Limb (tissue), 2 donors: ENCODE measurements around the gene CTXND1.
"Not testable (repeated sequence)": the region's sequence is repeated elsewhere in the genome, so short reads cannot be mapped to it uniquely, and the experiment has no call there.

Source experiments
- DNase-seq, 2 donors: peaks; one replicate each; pipeline ENCODE4 v3.0.0-alpha.2; 2016; ENCODE audit errors: extremely low spot score in 2 of 2

Gene CTXND1

GRCh38 chr15:80252121-80252518 is at the start of gene CTXND1:
TSS of gene CTXND1 (minus strand) at chr15:80252213. CDS start at chr15:80201949, 50,264 bp downstream.
- peak in 1 of 2 donors; percentile 58 for DNase-seq

- no peak for DNase-seq
Observed at GRCh38 chr15:80301472-80301871, 49.5 kb upstream of the CTXND1 start.

GRCh38 chr15:80295777-80296176 is 43.8 kb upstream of the CTXND1 start:
- DNase-seq: not testable (repeated sequence)

GRCh38 chr15:80292079-80292478 is 40.1 kb upstream of the CTXND1 start:
- DNase-seq: no peak

- not testable (repeated sequence) for DNase-seq
Observed at GRCh38 chr15:80290891-80291290, 38.9 kb upstream of the CTXND1 start.

- no peak for DNase-seq
Observed at GRCh38 chr15:80289528-80290495, 37.8 kb upstream of the CTXND1 start.

- DNase-seq: no peak
Observed at GRCh38 chr15:80288131-80288530, 36.1 kb upstream of the CTXND1 start.

- DNase-seq: no peak
Observed at GRCh38 chr15:80286055-80286454, 34.0 kb upstream of the CTXND1 start.

- no peak for DNase-seq
Observed at GRCh38 chr15:80285379-80285778, 33.4 kb upstream of the CTXND1 start.

- DNase-seq: no peak
Observed at GRCh38 chr15:80283531-80283930, 31.5 kb upstream of the CTXND1 start.

GRCh38 chr15:80277147-80277546 is 25.1 kb upstream of the CTXND1 start:
- DNase-seq: no peak

- DNase-seq: no peak
Observed at GRCh38 chr15:80275961-80276360, 23.9 kb upstream of the CTXND1 start.

- DNase-seq: no peak
Observed at GRCh38 chr15:80274996-80275395, 23.0 kb upstream of the CTXND1 start.

GRCh38 chr15:80274554-80274953 is 22.5 kb upstream of the CTXND1 start:
- DNase-seq: no peak

- no peak for DNase-seq
Observed at GRCh38 chr15:80272987-80273386, 21.0 kb upstream of the CTXND1 start.

GRCh38 chr15:80270472-80270871 is 18.5 kb upstream of the CTXND1 start:
- no peak for DNase-seq

- DNase-seq: no peak
Observed at GRCh38 chr15:80268101-80268500, 16.1 kb upstream of the CTXND1 start.

GRCh38 chr15:80267658-80268057 is 15.6 kb upstream of the CTXND1 start:
- no peak for DNase-seq

- DNase-seq: no peak
Observed at GRCh38 chr15:80266745-80267144, 14.7 kb upstream of the CTXND1 start.

GRCh38 chr15:80266113-80266512 is 14.1 kb upstream of the CTXND1 start:
- no peak for DNase-seq

- DNase-seq: no peak
Observed at GRCh38 chr15:80265021-80265420, 13.0 kb upstream of the CTXND1 start.

- no peak for DNase-seq
Observed at GRCh38 chr15:80264031-80264430, 12.0 kb upstream of the CTXND1 start.

GRCh38 chr15:80260551-80260950 is 8.5 kb upstream of the CTXND1 start:
- DNase-seq: no peak
